Tibial nerve (tissue), 4 donors: ENCODE results near the gene TCFL5. TPM values are rescaled to one million over a fixed set of nuclear protein-coding genes. Genes with fewer than 3 reads are reported as not detected.

ENCODE experiments used
- DNase-seq, 2 donors: peaks; one replicate each; pipeline ENCODE4 v3.0.0-alpha.2; 2019; ENCODE audit warnings: low spot score in 2 of 2
- H3K27ac ChIP-seq, 4 donors: fragments of 200-600 bp; sonication (generic) in 3 of 4; one replicate each; pipeline ENCODE4 v1.5.1; 2017 to 2019; ENCODE audit warnings: mild to moderate bottlenecking in 1 of 4
- H3K27me3 ChIP-seq, 2 donors: fragments of 200-600 bp; sonication (generic) in 1 of 2; one replicate each; pipeline versions ENCODE4 v1.5.1 to v1.6.0; 2017 to 2019
- H3K36me3 ChIP-seq, 3 donors: fragments of 200-600 bp; sonication (generic); one replicate each; pipeline ENCODE4 v1.5.1; 2018 to 2019
- H3K4me1 ChIP-seq, 4 donors: fragments of 200-600 bp; sonication (generic) in 3 of 4; one replicate each; pipeline ENCODE4 v1.5.1; 2017 to 2019
- H3K4me3 ChIP-seq, 4 donors: fragments of 200-600 bp; sonication (generic) in 3 of 4; one replicate each; pipeline ENCODE4 v1.5.1; 2017 to 2019; ENCODE audit warnings: mild to moderate bottlenecking in 1 of 4, moderate library complexity in 1 of 4
- H3K9me3 ChIP-seq, 4 donors: fragments of 200-600 bp; sonication (generic) in 3 of 4; one replicate each; pipeline ENCODE4 v1.5.1; 2017 to 2019
- CTCF ChIP-seq, 5 experiments: fragments of 200-600 bp in 3 of 5; fragments of 450-650 bp in 2 of 5; sonication (generic) in 3 of 5; IDR thresholded peaks; one replicate each; pipeline ENCODE4 v1.5.1; 2016 to 2019; ENCODE audit warnings: antibody characterized with exemption in 5 of 5, mild to moderate bottlenecking in 3 of 5, moderate library complexity in 2 of 5
- EP300 ChIP-seq, 2 donors: sonication (generic); formaldehyde crosslinking; IDR thresholded peaks; one replicate each; pipeline ENCODE4 v1.6.1; 2017; ENCODE audit warnings: antibody characterized with exemption in 2 of 2, mild to moderate bottlenecking in 1 of 2
- POLR2A ChIP-seq, 2 donors: fragments of 450-650 bp; IDR thresholded peaks; one replicate each; pipeline ENCODE4 v1.6.1; 2017; ENCODE audit warnings: antibody characterized with exemption in 2 of 2, mild to moderate bottlenecking in 2 of 2, moderate library complexity in 2 of 2
- WGBS, 2 donors: methylation state at CpG; one replicate each; pipeline ENCODE4 v1.1.5; 2018; 5-methylcytosine and 5-hydroxymethylcytosine counted together
- total RNA-seq, 4 donors: library from RNA; depleted of rRNA; stranded (reverse); fragments of >200 nt; gene quantifications; one replicate each; pipeline ENCODE4 v1.1.0, GENCODE V29; 2016

TCFL5 gene
- total RNA-seq, 4 donors from 2014 or later = 9.8 to 25.1 (median 16.2) TPM

- Histone ChIP-seq H3K27me3 (no peaks in the 10 kb centered on the region), H3K9me3 (no peaks in the 10 kb centered on the region), H3K4me3 (no peak overlapping the region), H3K4me1 (peaks cover 0 to 41% (median 26%) of the 10 kb centered on the region in 4 donors), H3K36me3 (peaks cover 0 to 60% (median 27%) of the 10 kb centered on the region in 3 donors), H3K27ac (peak overlapping the region in 2 of 4 donors; percentile 97 to 98)
- 85% methylated on average over 22 to 23 of the region's 23 CpGs for WGBS, 2 donors
- no peak for DNase-seq
- no peak for TF ChIP-seq POLR2A (IDR thresholded peaks at IDR 0.05)
- TF ChIP-seq CTCF (IDR thresholded peaks at IDR 0.05) = no peak
- no peak for TF ChIP-seq EP300 (IDR thresholded peaks at IDR 0.05)
Measured at GRCh38 chr20:62807444-62808210, 54.0 kb downstream of the TCFL5 start.

GRCh38 chr20:62806383-62807050, 55.1 kb downstream of the TCFL5 start:
- H3K9me3 ChIP-seq = no peaks in the 10 kb centered on the region
- TF ChIP-seq EP300 (IDR thresholded peaks at IDR 0.05) = no peak
- TF ChIP-seq POLR2A (IDR thresholded peaks at IDR 0.05) = no peak
- peaks cover 0 to 41% (median 26%) of the 10 kb centered on the region in 4 donors for H3K4me1 ChIP-seq
- 56 to 65% methylated on average over 8 to 11 of the region's 11 CpGs for WGBS, 2 donors
- peak overlapping the region; percentile 89 to 100 (median 94) for H3K4me3 ChIP-seq
- peaks cover 0 to 57% (median 17%) of the 10 kb centered on the region in 3 donors for H3K36me3 ChIP-seq
- peak overlapping the region; percentile 88 to 98 (median 98) for H3K27ac ChIP-seq
- no peaks in the 10 kb centered on the region for H3K27me3 ChIP-seq
- no peak for DNase-seq

GRCh38 chr20:62805711-62806382, 55.8 kb downstream of the TCFL5 start:
- no peaks in the 10 kb centered on the region for H3K27me3 ChIP-seq
- peak overlapping the region; percentile 88 to 98 (median 98) for H3K27ac ChIP-seq
- H3K4me3 ChIP-seq = peak overlapping the region; percentile 89 to 100 (median 94)
- H3K9me3 ChIP-seq = no peaks in the 10 kb centered on the region
- H3K4me1 ChIP-seq = peaks cover 0 to 41% (median 26%) of the 10 kb centered on the region in 4 donors
- no peak for TF ChIP-seq CTCF (IDR thresholded peaks at IDR 0.05)
- peak in 1 of 2 donors; percentile 29 for TF ChIP-seq EP300 (IDR thresholded peaks at IDR 0.05)
- no peak for TF ChIP-seq POLR2A (IDR thresholded peaks at IDR 0.05)
- peak in 1 of 2 donors; percentile 48 for DNase-seq
- WGBS, 2 donors = 19 to 27% methylated on average over 14 to 22 of the region's 25 CpGs
- H3K36me3 ChIP-seq = peaks cover 0 to 57% (median 12%) of the 10 kb centered on the region in 3 donors

GRCh38 chr20:62805155-62805710, 56.4 kb downstream of the TCFL5 start:
- DNase-seq = no peak
- Histone ChIP-seq H3K36me3 (peaks cover 0 to 57% (median 17%) of the 10 kb centered on the region in 3 donors), H3K4me1 (peaks cover 0 to 41% (median 26%) of the 10 kb centered on the region in 4 donors), H3K27ac (peak overlapping the region; percentile 88 to 98 (median 98)), H3K9me3 (no peaks in the 10 kb centered on the region), H3K4me3 (peak overlapping the region; percentile 89 to 100 (median 94)), H3K27me3 (no peaks in the 10 kb centered on the region)
- TF ChIP-seq CTCF (IDR thresholded peaks at IDR 0.05) = no peak
- no peak for TF ChIP-seq EP300 (IDR thresholded peaks at IDR 0.05)
- TF ChIP-seq POLR2A (IDR thresholded peaks at IDR 0.05) = no peak
- 1% methylated on average over 22 of the region's 58 CpGs; no CpG with 5 or more reads in 1 of the 2 donors for WGBS, 2 donors

- H3K4me1 ChIP-seq = peaks cover 0 to 41% (median 26%) of the 10 kb centered on the region in 4 donors
- H3K4me3 ChIP-seq = peak within 1 kb of the TSS; percentile 89 to 100 (median 94)
- H3K27ac ChIP-seq = peak within 1 kb of the TSS; percentile 88 to 98 (median 98)
- H3K9me3 ChIP-seq = no peaks in the 10 kb centered on the region
- H3K27me3 ChIP-seq = no peaks in the 10 kb centered on the region
- 1 to 3% methylated on average over 7 to 48 of the region's 77 CpGs for WGBS, 2 donors
- TF ChIP-seq POLR2A (IDR thresholded peaks at IDR 0.05) (peak; percentile 18 to 75), CTCF (IDR thresholded peaks at IDR 0.05) (no peak), EP300 (IDR thresholded peaks at IDR 0.05) (peak in 1 of 2 donors; percentile 92)
- peaks cover 0 to 57% (median 18%) of the 10 kb centered on the region in 3 donors for H3K36me3 ChIP-seq
- DNase-seq = peak; percentile 50 to 55
Measured at GRCh38 chr20:62804627-62805154, 56.9 kb downstream of the TCFL5 start, which contains the start of gene OGFR. Gene OGFR, plus strand, starts transcription at chr20:62804835. Its CDS starts 25 bp downstream, at chr20:62804860.
